Astrocyte (in vitro differentiated cells and primary cell): Measurements from ENCODE around the gene KCNQ5.

Source experiments
- EZH2 ChIP-seq: IDR thresholded peaks from 2 replicates; pipeline ENCODE4 v1.6.1; 2012; ENCODE audit warnings: mild to moderate bottlenecking, low read length, inconsistent platforms; ENCODE audit not compliant: insufficient read depth
- TF ChIP-seq, protein P1 (sequence below): IDR thresholded peaks from 2 replicates; pipeline ENCODE4 v1.5.1; 2011; ENCODE audit warnings: low read depth, mild to moderate bottlenecking, inconsistent platforms, low read length, moderate library complexity; ENCODE audit not compliant: insufficient read depth

DNA sequence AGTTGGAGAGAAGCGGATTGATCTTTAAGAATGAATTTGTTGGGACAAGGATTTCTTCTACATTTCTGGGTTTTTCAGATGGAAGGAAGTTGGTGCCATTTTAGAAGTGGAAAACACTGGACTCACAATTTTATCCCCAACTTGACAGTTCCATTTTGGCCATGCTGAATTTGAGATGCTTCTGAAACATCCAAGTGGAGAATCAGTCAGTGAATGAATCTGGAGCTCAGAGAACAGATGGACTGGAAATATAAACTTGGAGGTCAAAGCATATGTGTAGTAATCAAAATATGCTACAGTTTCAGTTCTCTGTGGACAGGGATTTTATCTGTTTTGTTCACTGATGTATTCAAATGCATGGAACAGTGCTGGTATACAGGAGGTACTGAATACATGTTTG is 89.9 kb downstream of the KCNQ5 start:
- TF ChIP-seq, protein P1, sequence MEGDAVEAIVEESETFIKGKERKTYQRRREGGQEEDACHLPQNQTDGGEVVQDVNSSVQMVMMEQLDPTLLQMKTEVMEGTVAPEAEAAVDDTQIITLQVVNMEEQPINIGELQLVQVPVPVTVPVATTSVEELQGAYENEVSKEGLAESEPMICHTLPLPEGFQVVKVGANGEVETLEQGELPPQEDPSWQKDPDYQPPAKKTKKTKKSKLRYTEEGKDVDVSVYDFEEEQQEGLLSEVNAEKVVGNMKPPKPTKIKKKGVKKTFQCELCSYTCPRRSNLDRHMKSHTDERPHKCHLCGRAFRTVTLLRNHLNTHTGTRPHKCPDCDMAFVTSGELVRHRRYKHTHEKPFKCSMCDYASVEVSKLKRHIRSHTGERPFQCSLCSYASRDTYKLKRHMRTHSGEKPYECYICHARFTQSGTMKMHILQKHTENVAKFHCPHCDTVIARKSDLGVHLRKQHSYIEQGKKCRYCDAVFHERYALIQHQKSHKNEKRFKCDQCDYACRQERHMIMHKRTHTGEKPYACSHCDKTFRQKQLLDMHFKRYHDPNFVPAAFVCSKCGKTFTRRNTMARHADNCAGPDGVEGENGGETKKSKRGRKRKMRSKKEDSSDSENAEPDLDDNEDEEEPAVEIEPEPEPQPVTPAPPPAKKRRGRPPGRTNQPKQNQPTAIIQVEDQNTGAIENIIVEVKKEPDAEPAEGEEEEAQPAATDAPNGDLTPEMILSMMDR = no peak
- no peak for TF ChIP-seq EZH2
